CD4-positive, alpha-beta T cell (primary cell): Measurements from ENCODE around the gene NKD1. TPM values are rescaled to one million over a fixed set of nuclear protein-coding genes. Genes with fewer than 3 reads are reported as not detected.

ENCODE experiments used
- ATAC-seq: fragments of 200-7000 bp; cut with Tn5 transposase; one replicate; pipeline ENCODE4 v1.10.0; 2022; ENCODE audit warnings: mild to moderate bottlenecking; ENCODE audit not compliant: poor library complexity
- CTCF ChIA-PET: fragments of 350-600 bp; sonication (Branson Sonifier 250); formaldehyde crosslinking; loops from one replicate; lab custom pipeline; 2021; ENCODE audit warnings: antibody characterized with exemption, inconsistent platforms; lab: Charles Lee
- POLR2A ChIA-PET: fragments of 350-600 bp; sonication (Branson Sonifier 250); formaldehyde crosslinking; loops from one replicate; lab custom pipeline; 2021; ENCODE audit warnings: antibody characterized with exemption, inconsistent platforms; lab: Charles Lee
- DNase-seq, 14 experiments: peaks; one replicate each; pipeline ENCODE4 v3.0.0-alpha.2; 2013 to 2020; ENCODE audit warnings: mixed read lengths in 2 of 14
- H3K27ac ChIP-seq, 2 donors: one replicate each; pipeline versions ENCODE4 v1.5.1 to v1.7.0; 2013; ENCODE audit warnings: low read length in 2 of 2, low read depth in 1 of 2, mild to moderate bottlenecking in 1 of 2
- H3K27me3 ChIP-seq, 2 experiments: 1 replicate in 1 of 2; 2 replicates in 1 of 2; pipeline versions ENCODE4 v1.6.1 to v1.7.0; 2013; ENCODE audit warnings: low read length in 2 of 2, control low read depth in 1 of 2, mild to moderate bottlenecking in 1 of 2, moderate library complexity in 1 of 2; ENCODE audit not compliant: insufficient read depth in 2 of 2, control insufficient read depth in 1 of 2
- H3K36me3 ChIP-seq: one replicate; pipeline ENCODE4 v1.6.1; 2013; ENCODE audit warnings: low read length, control low read depth; ENCODE audit not compliant: insufficient read depth
- H3K4me1 ChIP-seq: one replicate; pipeline ENCODE4 v1.6.1; 2013; ENCODE audit warnings: low read length, control low read depth; ENCODE audit not compliant: insufficient read depth
- H3K4me3 ChIP-seq: one replicate; pipeline ENCODE4 v1.5.1; 2013; ENCODE audit warnings: mild to moderate bottlenecking, low read length, moderate library complexity
- H3K9me3 ChIP-seq, 2 experiments: 1 replicate in 1 of 2; 2 replicates in 1 of 2; pipeline versions ENCODE4 v1.6.1 to v1.7.0; 2013; ENCODE audit warnings: low read length in 2 of 2, mild to moderate bottlenecking in 2 of 2, control low read depth in 1 of 2, moderate library complexity in 1 of 2; ENCODE audit not compliant: control insufficient read depth in 1 of 2, insufficient read depth in 1 of 2
- H3K27ac Mint-ChIP-seq: one replicate; pipeline ENCODE4 v1.8.0; 2020; ENCODE audit warnings: mixed read lengths
- H3K27me3 Mint-ChIP-seq: one replicate; pipeline ENCODE4 v1.8.0; 2021; ENCODE audit warnings: mixed read lengths
- H3K36me3 Mint-ChIP-seq: one replicate; pipeline ENCODE4 v1.8.0; 2021; ENCODE audit warnings: low read depth, mixed read lengths
- H3K4me1 Mint-ChIP-seq: one replicate; pipeline ENCODE4 v1.8.0; 2021; ENCODE audit warnings: low read depth, mixed read lengths
- H3K4me3 Mint-ChIP-seq: one replicate; pipeline ENCODE4 v1.8.0; 2020; ENCODE audit warnings: mild to moderate bottlenecking, mixed read lengths
- H3K9me3 Mint-ChIP-seq: one replicate; pipeline ENCODE4 v1.8.0; 2020; ENCODE audit warnings: mixed read lengths
- CTCF ChIP-seq: fragments of 200-600 bp; IDR thresholded peaks from one replicate; pipeline ENCODE4 v1.8.0; 2022; ENCODE audit warnings: antibody characterized with exemption, mild to moderate bottlenecking
- intact Hi-C, 2 experiments: fragments of 100-400 bp; cut with DNase I in 1 of 2; cut with micrococcal nuclease in 1 of 2; formaldehyde crosslinking; loops; one replicate each; pipeline versions ENCODE4 v1.15.1 to v1.9.0; 2023 to 2025; cut with DNase I, micrococcal nuclease
- total RNA-seq, 174 experiments: library from RNA in 2 of 174; stranded (reverse) in 2 of 174; gene quantifications; one replicate each; pipeline ENCODE4 v1.2.3 and lab custom pipeline; 2021 to 2026

Gene NKD1
- total RNA-seq, 2 experiments from 2014 or later, result 6.1 to 9.8 TPM

- H3K27ac Mint-ChIP-seq, result peak overlapping the region; percentile 24
- H3K27ac ChIP-seq, result no peak overlapping the region
- no peak overlapping the region for H3K4me3 Mint-ChIP-seq
- peaks cover 4% of the 10 kb centered on the region for H3K36me3 ChIP-seq
- H3K27me3 Mint-ChIP-seq, result no peaks in the 10 kb centered on the region
- intact Hi-C loops, result no loop called here
- no peak for TF ChIP-seq CTCF
- no peak for ATAC-seq
- H3K9me3 ChIP-seq, result no peaks in the 10 kb centered on the region
- H3K27me3 ChIP-seq, result no peaks in the 10 kb centered on the region
- H3K4me3 ChIP-seq, result no peak overlapping the region
- no peak for DNase-seq
- no peaks in the 10 kb centered on the region for H3K9me3 Mint-ChIP-seq
- ChIA-PET CTCF (interaction anchor here (1.0 kb wide), 1 partner anchor 184 kb away, joined by 3 read pairs; no protein-coding TSS in a partner anchor), POLR2A (interaction anchor here (0.5 kb wide), 1 partner anchor 15 kb away, joined by 3 read pairs; no protein-coding TSS in a partner anchor)
- peaks cover 11% of the 10 kb centered on the region for H3K36me3 Mint-ChIP-seq
- H3K4me1 Mint-ChIP-seq, result peaks cover 52% of the 10 kb centered on the region
- peaks cover 32% of the 10 kb centered on the region for H3K4me1 ChIP-seq
Observed at GRCh38 chr16:50622643-50623369, 74.6 kb downstream of the NKD1 start.

- H3K27me3 ChIP-seq, result no peaks in the 10 kb centered on the region
- ChIA-PET CTCF (no interaction called here), POLR2A (interaction anchor here (1.4 kb wide), 1 partner anchor 17 kb away, joined by 3 read pairs; no protein-coding TSS in a partner anchor)
- H3K4me1 Mint-ChIP-seq, result peaks cover 45% of the 10 kb centered on the region
- no peaks in the 10 kb centered on the region for H3K9me3 ChIP-seq
- H3K27me3 Mint-ChIP-seq, result no peaks in the 10 kb centered on the region
- intact Hi-C loops, result no loop called here
- H3K4me3 Mint-ChIP-seq, result no peak overlapping the region
- peaks cover 6% of the 10 kb centered on the region for H3K36me3 Mint-ChIP-seq
- ATAC-seq (no peak), DNase-seq (no peak)
- peaks cover 4% of the 10 kb centered on the region for H3K36me3 ChIP-seq
- TF ChIP-seq CTCF, result no peak
- H3K9me3 Mint-ChIP-seq, result no peaks in the 10 kb centered on the region
- no peak overlapping the region for H3K27ac ChIP-seq
- H3K27ac Mint-ChIP-seq, result peak overlapping the region; percentile 24
- peaks cover 33% of the 10 kb centered on the region for H3K4me1 ChIP-seq
- H3K4me3 ChIP-seq, result no peak overlapping the region
Observed at GRCh38 chr16:50624449-50624970, 76.3 kb downstream of the NKD1 start.

DNA sequence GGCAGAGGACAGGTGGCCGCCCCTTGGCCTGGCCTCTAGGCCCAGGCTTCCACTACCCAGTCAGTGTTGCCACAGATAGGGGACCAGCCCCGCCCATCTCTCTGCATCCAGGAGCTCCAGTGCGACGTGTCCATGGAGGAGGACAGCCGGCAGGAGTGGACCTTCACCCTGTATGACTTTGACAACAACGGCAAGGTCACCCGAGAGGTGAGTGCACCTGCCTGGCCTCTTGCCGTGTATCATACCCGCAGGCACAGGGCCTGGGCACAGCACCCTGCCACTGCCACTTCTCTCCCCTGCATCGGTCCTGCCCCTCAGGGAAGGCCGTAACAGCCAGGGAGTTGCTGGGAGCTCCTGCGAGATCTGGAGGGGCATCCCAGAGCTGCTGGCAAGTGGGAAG is 77.2 kb downstream of the NKD1 start:
- Mint-ChIP-seq H3K9me3 (no peaks in the 10 kb centered on the region), H3K27ac (no peak overlapping the region), H3K36me3 (peaks cover 10% of the 10 kb centered on the region), H3K4me3 (no peak overlapping the region), H3K27me3 (no peaks in the 10 kb centered on the region), H3K4me1 (peaks cover 45% of the 10 kb centered on the region)
- POLR2A ChIA-PET, result interaction anchor here (1.4 kb wide), 1 partner anchor 8 kb away, joined by 3 read pairs; no protein-coding TSS in a partner anchor
- DNase-seq (no peak), ATAC-seq (no peak)
- H3K27ac ChIP-seq, result no peak overlapping the region
- H3K27me3 ChIP-seq, result no peaks in the 10 kb centered on the region
- TF ChIP-seq CTCF, result no peak
- H3K4me1 ChIP-seq, result peaks cover 33% of the 10 kb centered on the region
- CTCF ChIA-PET, result interaction anchor here (1.3 kb wide), 1 partner anchor 40 kb away, joined by 4 read pairs; no protein-coding TSS in a partner anchor
- H3K4me3 ChIP-seq, result no peak overlapping the region
- intact Hi-C loops, result loop anchor here (5.0 kb wide), 2 partner anchors 73 to 78 kb away; partner anchors contain the start of gene NKD1 (in 1 of the 2)
- H3K9me3 ChIP-seq, result no peaks in the 10 kb centered on the region
- H3K36me3 ChIP-seq, result peaks cover 4% of the 10 kb centered on the region
